Measurements from ENCODE around the gene HSF5.
A peak's percentile ranks its signal among the peaks of the same experiment; 100 is the strongest.
"Not testable (repeated sequence)": the region's sequence is repeated elsewhere in the genome, so short reads cannot be mapped to it uniquely, and the experiment has no call there.

HSF5 gene

DNA sequence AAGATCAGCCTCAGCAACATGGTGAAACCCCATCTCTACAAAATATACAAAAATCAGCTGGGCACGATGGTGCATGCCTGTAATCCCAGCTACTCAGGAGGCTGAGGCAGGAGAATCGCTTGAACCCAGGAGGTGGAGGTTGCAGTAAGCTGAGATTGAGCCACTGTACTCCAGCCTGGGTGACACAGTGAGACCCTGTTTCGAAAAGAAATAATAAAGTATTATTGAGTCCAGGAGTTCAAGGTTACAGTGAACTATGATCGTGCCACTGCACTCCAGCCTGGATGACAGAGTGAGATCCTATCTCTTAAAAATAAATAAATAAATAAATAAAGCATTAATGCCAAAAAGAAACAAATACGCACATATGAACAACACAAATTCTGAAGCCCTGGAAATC, 6.4 kb downstream of the HSF5 start:
- DNase-seq (ENCODE audit: low spot score), result not testable (repeated sequence)

- no peak for DNase-seq (ENCODE audit: low spot score)
These were observed 8.1 kb downstream of the HSF5 start for GRCh38 chr17:58480090-58480489.

- DNase-seq (ENCODE audit: low spot score), result no peak
These were observed 11.4 kb downstream of the HSF5 start for GRCh38 chr17:58476812-58477211.

GRCh38 chr17:58475985-58476384, 12.2 kb downstream of the HSF5 start:
- DNase-seq (ENCODE audit: low spot score), result no peak

- DNase-seq (ENCODE audit: low spot score), result no peak
These were observed 17.9 kb downstream of the HSF5 start for GRCh38 chr17:58470356-58470755.

GRCh38 chr17:58468944-58469343, 19.3 kb downstream of the HSF5 start:
- no peak for DNase-seq (ENCODE audit: low spot score)

- DNase-seq (ENCODE audit: low spot score), result no peak
These were observed 32.7 kb downstream of the HSF5 start for GRCh38 chr17:58455491-58455890.

DNA sequence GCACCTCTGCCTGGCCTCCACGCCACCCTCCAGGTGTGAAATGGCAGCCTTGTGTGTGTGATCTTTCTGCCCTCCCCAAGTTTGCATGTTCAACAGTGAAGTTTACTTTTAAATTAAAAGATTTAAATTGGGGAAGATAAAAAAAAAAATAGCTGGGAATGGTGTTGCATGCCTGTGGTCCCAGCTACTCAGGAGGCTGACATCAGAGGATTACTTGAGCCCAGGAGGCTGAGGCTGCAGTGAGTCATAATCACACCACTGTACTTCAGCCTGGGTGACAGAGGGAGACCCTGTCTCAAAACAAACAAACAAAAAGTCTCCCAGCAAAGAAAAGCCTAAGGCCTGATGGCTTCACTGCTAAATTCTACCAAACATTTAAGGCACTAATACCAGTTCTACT, 35.5 kb downstream of the HSF5 start:
- no peak for DNase-seq (ENCODE audit: low spot score)

GRCh38 chr17:58447039-58447975, 40.9 kb downstream of the HSF5 start:
- DNase-seq (ENCODE audit: low spot score), result peak; percentile 81

DNA sequence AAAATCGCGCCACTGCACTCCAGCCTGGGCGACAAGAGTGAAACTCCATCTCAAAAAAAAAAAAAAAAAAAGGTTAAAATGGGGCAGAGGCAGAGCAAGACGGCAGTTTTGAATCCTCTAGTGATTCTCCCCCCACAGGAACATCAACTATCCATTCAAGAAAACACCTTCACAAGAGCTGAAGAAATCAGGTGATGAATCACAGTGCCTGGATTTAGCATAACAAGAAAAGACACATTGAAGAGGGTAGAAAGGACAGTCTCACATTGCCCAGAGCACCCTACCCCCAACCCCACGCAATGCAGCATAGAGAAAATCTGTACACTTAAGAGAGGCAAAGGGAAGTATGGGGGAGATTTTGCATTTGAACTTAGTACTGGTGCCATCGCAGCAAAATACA, 42.1 kb downstream of the HSF5 start:
- DNase-seq (ENCODE audit: low spot score), result no peak

DNA sequence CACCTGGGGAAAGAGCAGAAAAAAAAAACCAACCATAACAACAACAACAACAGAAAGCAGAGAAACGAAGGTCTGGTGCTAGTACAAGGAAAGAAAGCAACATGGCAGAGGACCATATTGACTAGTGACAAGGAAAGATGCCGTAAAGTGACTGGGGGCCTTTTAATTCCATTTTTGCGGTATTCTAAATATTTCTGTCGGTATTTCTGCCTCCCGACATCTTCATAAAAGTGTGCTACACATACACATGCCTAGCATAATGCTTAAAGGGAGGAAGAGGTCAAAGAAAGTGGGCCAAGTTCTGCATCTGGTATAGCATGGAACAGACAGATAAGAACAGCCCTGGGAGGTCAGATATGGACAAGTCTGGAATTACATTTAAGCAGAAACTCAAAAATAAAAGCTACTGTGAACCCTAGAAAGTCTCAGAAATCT, 51.4 kb downstream of the HSF5 start:
- DNase-seq (ENCODE audit: low spot score), result no peak

DNA sequence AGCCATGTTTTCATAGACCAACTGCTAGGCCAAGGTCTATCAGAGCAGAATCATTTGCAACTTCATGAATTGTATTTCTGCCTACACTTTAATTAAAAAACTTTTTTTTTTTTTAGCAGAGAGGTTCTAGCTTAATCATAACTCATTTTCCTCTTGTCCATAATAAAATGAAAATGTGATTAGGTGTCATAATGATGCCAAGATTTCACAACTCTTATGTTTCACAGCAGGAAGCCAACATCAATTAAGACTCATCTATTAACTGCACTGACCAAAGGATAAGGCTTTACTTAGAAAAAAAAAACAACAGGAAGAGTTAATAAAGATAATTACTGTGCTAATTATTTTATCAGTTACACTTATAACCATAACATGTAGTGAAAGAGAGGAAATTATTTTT, 52.0 kb downstream of the HSF5 start:
- no peak for DNase-seq (ENCODE audit: low spot score)

DNA sequence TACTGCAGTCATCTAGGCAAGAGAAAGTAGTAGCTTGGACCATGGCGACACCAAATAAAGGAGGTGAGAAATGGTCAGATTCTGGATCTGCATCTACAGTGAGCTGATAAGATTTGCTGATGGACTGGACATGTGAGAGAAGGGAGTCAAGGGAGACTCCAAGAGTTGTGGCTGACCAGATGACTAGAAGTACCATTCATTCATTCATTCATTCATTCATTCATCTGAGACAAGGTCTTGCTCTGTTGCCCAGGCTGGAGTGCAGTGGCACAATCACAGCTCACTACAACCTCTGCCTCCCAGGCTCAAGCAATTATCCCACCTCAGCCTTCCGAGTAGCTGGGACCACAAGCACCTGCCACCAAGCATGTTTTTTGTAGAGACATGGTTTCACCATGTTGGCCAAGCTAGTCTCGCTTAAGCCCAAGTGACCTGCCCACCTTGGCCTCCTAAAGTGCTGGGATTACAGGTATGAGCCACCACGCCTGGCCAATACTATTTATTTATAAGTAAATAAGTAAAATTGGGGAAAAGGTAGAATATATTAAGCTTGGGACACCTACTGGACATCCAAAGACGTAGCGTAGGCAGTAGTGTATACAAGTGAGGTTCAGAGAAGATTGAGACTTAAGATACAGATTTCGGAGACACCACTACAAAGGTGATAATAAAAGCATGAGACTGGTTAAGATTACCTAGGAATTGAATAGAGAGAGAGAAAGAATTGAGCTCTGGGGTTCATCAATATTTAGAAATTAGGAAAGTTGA, 55.2 kb downstream of the HSF5 start:
- no peak for DNase-seq (ENCODE audit: low spot score)

GRCh38 chr17:58427807-58428206, 60.4 kb downstream of the HSF5 start:
- DNase-seq (ENCODE audit: low spot score), result no peak

DNA sequence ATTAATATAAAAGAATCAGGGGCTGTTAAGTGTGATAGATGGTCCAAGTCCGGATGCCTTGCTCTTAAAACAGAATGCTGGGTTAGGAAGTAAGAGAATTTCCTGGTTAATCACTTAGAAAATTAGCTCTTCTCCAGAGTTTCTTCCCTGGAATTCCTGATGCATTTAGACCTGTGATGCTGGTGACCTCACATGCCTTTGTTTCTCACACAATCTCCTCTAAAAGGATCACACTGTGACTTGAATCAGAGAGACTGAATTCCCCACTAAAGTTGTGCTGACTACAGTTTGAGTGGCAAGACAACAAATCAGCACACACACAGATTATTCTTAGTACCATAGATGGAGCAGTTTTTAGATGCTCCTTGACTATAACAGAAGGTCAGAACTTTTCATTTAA, 66.5 kb downstream of the HSF5 start:
- no peak for DNase-seq (ENCODE audit: low spot score)

DNA sequence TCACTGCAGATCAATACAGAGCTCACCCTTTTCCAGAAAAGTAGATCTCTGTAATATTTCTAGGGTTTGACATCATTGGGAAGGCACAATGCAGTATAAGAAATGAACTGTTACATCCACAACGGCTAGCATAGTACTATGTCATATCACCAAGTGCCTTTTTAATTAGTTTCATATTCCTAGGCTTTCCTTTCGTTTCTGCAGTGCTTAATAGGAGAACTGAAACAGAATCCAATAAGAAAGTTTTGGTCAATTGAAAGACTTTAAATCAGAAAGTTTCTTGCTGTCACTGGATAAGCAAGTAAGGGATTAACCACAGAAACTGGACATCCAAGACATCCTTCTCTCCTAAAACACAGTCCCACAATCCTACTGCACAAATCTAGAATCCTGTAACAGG, 67.4 kb downstream of the HSF5 start:
- DNase-seq (ENCODE audit: low spot score), result no peak

DNA sequence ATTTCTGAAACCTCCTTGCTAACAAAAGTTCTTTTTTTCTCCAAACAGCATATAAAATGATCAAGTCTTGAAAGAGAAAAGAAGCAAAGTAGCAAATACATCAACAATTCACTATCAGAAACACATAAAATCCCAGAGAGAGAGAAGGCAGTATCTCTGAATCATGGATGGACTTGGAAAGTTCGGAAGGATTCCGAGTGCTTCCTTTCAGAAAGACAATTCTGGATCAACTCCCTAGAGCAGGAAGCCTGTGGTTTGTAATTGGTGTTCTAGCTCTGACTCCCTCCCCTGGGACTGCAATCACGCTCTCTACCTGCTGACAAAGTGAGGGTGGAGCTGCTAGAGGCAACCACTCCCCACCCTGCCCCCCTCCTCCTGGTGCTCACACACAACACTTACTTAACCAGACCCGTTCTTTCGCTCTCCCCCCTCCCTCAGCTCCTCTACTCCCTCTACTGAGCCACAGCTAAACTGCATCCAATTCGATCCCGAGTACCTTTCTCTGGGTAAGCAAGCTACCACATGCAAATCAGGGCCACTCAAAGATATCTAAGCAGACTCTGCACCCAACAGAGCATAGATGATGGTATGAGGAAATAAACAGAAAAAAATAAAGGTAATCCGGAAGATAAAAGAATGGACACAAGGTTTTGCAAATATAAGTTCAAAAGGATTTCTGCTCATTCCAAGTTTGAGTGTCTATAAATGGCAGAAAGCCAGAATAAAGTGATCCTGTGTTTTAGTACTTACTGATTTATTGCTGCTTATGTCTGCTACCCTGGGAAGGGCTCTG, 70.7 kb downstream of the HSF5 start, which contains the start of gene RNF43:
RNF43 (minus strand) TSS at position 235 of the 793 bp plus-strand sequence. CDS start 1,957 bp downstream, outside the sequence.
- DNase-seq (ENCODE audit: low spot score), result peak; percentile 91

GRCh38 chr17:58416937-58417299, 71.3 kb downstream of the HSF5 start:
- no peak for DNase-seq (ENCODE audit: low spot score)

DNA sequence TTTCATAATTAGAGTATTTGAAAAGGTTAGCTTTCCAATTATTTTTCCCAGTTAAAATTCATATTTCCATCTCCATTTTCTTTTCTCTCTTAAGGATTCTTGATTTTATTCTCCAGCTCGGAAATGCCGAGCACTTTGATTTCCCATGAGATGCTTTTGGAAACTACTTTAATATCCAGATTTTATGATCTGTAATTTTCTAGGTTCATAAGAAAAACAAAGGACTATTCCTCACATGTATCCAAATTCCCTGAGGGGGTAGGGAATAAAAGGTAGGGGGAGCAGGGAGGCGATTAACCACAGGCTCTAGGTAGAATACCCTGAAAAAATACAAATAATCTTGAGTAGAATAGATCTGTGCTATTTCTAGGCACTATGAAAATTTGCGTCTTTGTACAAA, 71.8 kb downstream of the HSF5 start:
- DNase-seq (ENCODE audit: low spot score), result no peak

GRCh38 chr17:58415371-58416055, 72.7 kb downstream of the HSF5 start:
- DNase-seq (ENCODE audit: low spot score), result no peak

GRCh38 chr17:58414596-58414997, 73.6 kb downstream of the HSF5 start:
- no peak for DNase-seq (ENCODE audit: low spot score)

GRCh38 chr17:58413684-58414083, 74.5 kb downstream of the HSF5 start:
- no peak for DNase-seq (ENCODE audit: low spot score)

All from GM03348 (cell line).